ENCODE results near the gene GABRB1. TPM values are rescaled to one million over a fixed set of nuclear protein-coding genes. Genes with fewer than 3 reads are reported as not detected.
"Not testable (repeated sequence)": the region's sequence is repeated elsewhere in the genome, so short reads cannot be mapped to it uniquely, and the experiment has no call there.

GABRB1 gene
- polyA plus RNA-seq, 3 donors = not detected

DNA sequence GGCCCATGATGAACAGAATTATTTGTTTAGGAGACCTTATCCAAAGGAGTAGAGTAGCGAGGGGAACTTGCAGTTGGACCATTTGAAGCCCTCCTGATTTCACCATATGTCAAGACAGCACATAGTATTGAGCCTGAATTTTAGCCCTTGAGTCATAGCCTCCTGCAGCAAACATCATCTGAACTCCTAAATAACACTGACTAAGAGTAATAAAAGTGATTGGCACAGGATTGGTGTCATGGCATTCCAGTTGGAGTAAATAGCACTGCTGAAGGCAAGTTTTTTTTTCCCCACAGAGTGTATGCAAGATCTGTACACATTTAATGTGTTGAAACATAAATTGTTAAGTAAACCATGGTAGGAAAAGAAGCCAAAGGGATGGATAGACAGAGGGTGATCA lies 343.1 kb downstream of the GABRB1 start:
- H3K27me3 Mint-ChIP-seq (ENCODE audit: low read depth in 3 of 3) = peaks cover 0 to 2% (median 1%) of the 10 kb centered on the region in 3 donors
- DNase-seq = no peak
- H3K27me3 ChIP-seq (ENCODE audit: control insufficient read depth in 2 of 2, insufficient read depth in 2 of 2, low read length in 2 of 2) = no peaks in the 10 kb centered on the region
- intact Hi-C loops (cut with micrococcal nuclease) = no loop called here
- H3K4me3 ChIP-seq (replicated peaks in 1 of 3; ENCODE audit: low read depth in 2 of 3, low read length in 3 of 3) = no peak overlapping the region
- peaks cover 10% of the 10 kb centered on the region for H3K4me1 Mint-ChIP-seq
- H2AFZ ChIP-seq (ENCODE audit: insufficient read depth, low read depth, low read length, poor library complexity, severe bottlenecking) = no peak overlapping the region
- H3K4me2 ChIP-seq (replicated peaks; ENCODE audit: extremely low read depth, low read length, poor library complexity, severe bottlenecking) = no peak overlapping the region
- H3K36me3 ChIP-seq (replicated peaks in 1 of 2; ENCODE audit: control insufficient read depth in 1 of 2, insufficient read depth in 2 of 2, low read length in 2 of 2) = no peaks in the 10 kb centered on the region
- H3K36me3 Mint-ChIP-seq = no peaks in the 10 kb centered on the region
- no CpG with 5 or more reads among the region's 1 CpG for WGBS (ENCODE audit: insufficient coverage)
- H4K20me1 ChIP-seq (ENCODE audit: insufficient read depth, low read length) = no peaks in the 10 kb centered on the region
- no peaks in the 10 kb centered on the region for H3K79me2 ChIP-seq (ENCODE audit: insufficient read depth, low read length)
- H3K27ac ChIP-seq (ENCODE audit: low read depth in 1 of 2, low read length in 2 of 2) = no peak overlapping the region
- TF ChIP-seq, protein P1, sequence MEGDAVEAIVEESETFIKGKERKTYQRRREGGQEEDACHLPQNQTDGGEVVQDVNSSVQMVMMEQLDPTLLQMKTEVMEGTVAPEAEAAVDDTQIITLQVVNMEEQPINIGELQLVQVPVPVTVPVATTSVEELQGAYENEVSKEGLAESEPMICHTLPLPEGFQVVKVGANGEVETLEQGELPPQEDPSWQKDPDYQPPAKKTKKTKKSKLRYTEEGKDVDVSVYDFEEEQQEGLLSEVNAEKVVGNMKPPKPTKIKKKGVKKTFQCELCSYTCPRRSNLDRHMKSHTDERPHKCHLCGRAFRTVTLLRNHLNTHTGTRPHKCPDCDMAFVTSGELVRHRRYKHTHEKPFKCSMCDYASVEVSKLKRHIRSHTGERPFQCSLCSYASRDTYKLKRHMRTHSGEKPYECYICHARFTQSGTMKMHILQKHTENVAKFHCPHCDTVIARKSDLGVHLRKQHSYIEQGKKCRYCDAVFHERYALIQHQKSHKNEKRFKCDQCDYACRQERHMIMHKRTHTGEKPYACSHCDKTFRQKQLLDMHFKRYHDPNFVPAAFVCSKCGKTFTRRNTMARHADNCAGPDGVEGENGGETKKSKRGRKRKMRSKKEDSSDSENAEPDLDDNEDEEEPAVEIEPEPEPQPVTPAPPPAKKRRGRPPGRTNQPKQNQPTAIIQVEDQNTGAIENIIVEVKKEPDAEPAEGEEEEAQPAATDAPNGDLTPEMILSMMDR (IDR thresholded peaks at IDR 0.05) = no peak
- no peak overlapping the region for H3K27ac Mint-ChIP-seq
- H3K9me3 Mint-ChIP-seq = peaks cover 5 to 15% (median 9%) of the 10 kb centered on the region in 7 donors
- H3K4me3 Mint-ChIP-seq = no peak overlapping the region
- H3K4me1 ChIP-seq (ENCODE audit: control insufficient read depth in 1 of 2, insufficient read depth in 2 of 2, low read length in 2 of 2) = peaks cover 7 to 10% of the 10 kb centered on the region in 2 donors
- no peak overlapping the region for H3K9ac ChIP-seq (ENCODE audit: insufficient read depth, low read length, poor library complexity, severe bottlenecking)
- no peaks in the 10 kb centered on the region for H3K9me3 ChIP-seq (replicated peaks in 1 of 2; ENCODE audit: control insufficient read depth in 1 of 2, insufficient read depth in 1 of 2, low read length in 2 of 2)

- H3K27me3 Mint-ChIP-seq (ENCODE audit: low read depth in 3 of 3); H3K79me2 ChIP-seq (ENCODE audit: insufficient read depth, low read length); H3K9me3 ChIP-seq (replicated peaks in 1 of 2; ENCODE audit: control insufficient read depth in 1 of 2, insufficient read depth in 1 of 2, low read length in 2 of 2); H3K27ac Mint-ChIP-seq; H3K4me1 Mint-ChIP-seq; H3K4me3 Mint-ChIP-seq; H3K4me3 ChIP-seq (replicated peaks in 1 of 3; ENCODE audit: low read depth in 2 of 3, low read length in 3 of 3); H2AFZ ChIP-seq (ENCODE audit: insufficient read depth, low read depth, low read length, poor library complexity, severe bottlenecking); H3K36me3 Mint-ChIP-seq; H4K20me1 ChIP-seq (ENCODE audit: insufficient read depth, low read length); H3K4me1 ChIP-seq (ENCODE audit: control insufficient read depth in 1 of 2, insufficient read depth in 2 of 2, low read length in 2 of 2); H3K9ac ChIP-seq (ENCODE audit: insufficient read depth, low read length, poor library complexity, severe bottlenecking); H3K36me3 ChIP-seq (replicated peaks in 1 of 2; ENCODE audit: control insufficient read depth in 1 of 2, insufficient read depth in 2 of 2, low read length in 2 of 2); H3K9me3 Mint-ChIP-seq; H3K27ac ChIP-seq (ENCODE audit: low read depth in 1 of 2, low read length in 2 of 2); H3K27me3 ChIP-seq (ENCODE audit: control insufficient read depth in 2 of 2, insufficient read depth in 2 of 2, low read length in 2 of 2); H3K4me2 ChIP-seq (replicated peaks; ENCODE audit: extremely low read depth, low read length, poor library complexity, severe bottlenecking); DNase-seq; intact Hi-C loops (cut with micrococcal nuclease): not testable (repeated sequence)
- WGBS (ENCODE audit: insufficient coverage) = 95% methylated on average over 27 of the region's 37 CpGs
These were observed 346.7 kb downstream of the GABRB1 start for GRCh38 chr4:47378021-47378530.
